Activated naive CD4-positive, alpha-beta T cell treated with anti-CD3 and anti-CD28 coated beads, Interleukin-2, amount 10 ng/mL, durations not matched to agents 7 days and 5 days (primary cell): ENCODE measurements around the gene CHRNE.
A peak's percentile ranks its signal among the peaks of the same experiment; 100 is the strongest.

Experiments
- CTCF ChIA-PET: fragments of 350-600 bp; sonication (Branson Sonifier 250); formaldehyde crosslinking; loops from one replicate; lab custom pipeline; 2021; ENCODE audit warnings: antibody characterized with exemption; lab: Charles Lee
- DNase-seq: peaks from one replicate; pipeline ENCODE4 v3.0.0-alpha.2; 2020
- H3K27ac Mint-ChIP-seq: one replicate; pipeline ENCODE4 v1.8.0; 2021; ENCODE audit warnings: mild to moderate bottlenecking, moderate library complexity, mixed read lengths
- H3K27me3 Mint-ChIP-seq: one replicate; pipeline ENCODE4 v1.8.0; 2021; ENCODE audit warnings: mild to moderate bottlenecking, mixed read lengths
- H3K36me3 Mint-ChIP-seq: one replicate; pipeline ENCODE4 v1.8.0; 2021; ENCODE audit warnings: mixed read lengths
- H3K4me1 Mint-ChIP-seq: one replicate; pipeline ENCODE4 v1.8.0; 2021; ENCODE audit warnings: mixed read lengths
- H3K4me3 Mint-ChIP-seq: one replicate; pipeline ENCODE4 v1.8.0; 2021; ENCODE audit warnings: mild to moderate bottlenecking, moderate library complexity, mixed read lengths
- H3K9me3 Mint-ChIP-seq: one replicate; pipeline ENCODE4 v1.8.0; 2021; ENCODE audit warnings: mixed read lengths

CHRNE gene

GRCh38 chr17:4945176-4945943 is 42.5 kb upstream of the CHRNE start:
- no peaks in the 10 kb centered on the region for H3K9me3 Mint-ChIP-seq
- no peaks in the 10 kb centered on the region for H3K27me3 Mint-ChIP-seq
- CTCF ChIA-PET, result interaction anchor here (0.7 to 1.7 kb wide), 3 partner anchors 9 to 293 kb away, joined by 3 to 10 read pairs (median 4); partner anchors contain the start of gene SPAG7
- peaks cover 48% of the 10 kb centered on the region for H3K4me1 Mint-ChIP-seq
- peak overlapping the region; percentile 92 for H3K4me3 Mint-ChIP-seq
- DNase-seq, result peak; percentile 86
- H3K36me3 Mint-ChIP-seq, result peaks cover 67% of the 10 kb centered on the region
- H3K27ac Mint-ChIP-seq, result peak overlapping the region; percentile 98

GRCh38 chr17:4944554-4945175 is 41.8 kb upstream of the CHRNE start:
- peak overlapping the region; percentile 98 for H3K27ac Mint-ChIP-seq
- H3K9me3 Mint-ChIP-seq, result no peaks in the 10 kb centered on the region
- peaks cover 4% of the 10 kb centered on the region for H3K27me3 Mint-ChIP-seq
- H3K4me3 Mint-ChIP-seq, result peak overlapping the region; percentile 92
- peaks cover 46% of the 10 kb centered on the region for H3K4me1 Mint-ChIP-seq
- CTCF ChIA-PET, result interaction anchor here (0.8 kb wide), 1 partner anchor 57 kb away, joined by 3 read pairs; no protein-coding TSS in a partner anchor
- H3K36me3 Mint-ChIP-seq, result peaks cover 70% of the 10 kb centered on the region
- peak; percentile 53 for DNase-seq

GRCh38 chr17:4944163-4944553 is 41.3 kb upstream of the CHRNE start:
- no peaks in the 10 kb centered on the region for H3K9me3 Mint-ChIP-seq
- peaks cover 71% of the 10 kb centered on the region for H3K36me3 Mint-ChIP-seq
- H3K27me3 Mint-ChIP-seq, result peaks cover 4% of the 10 kb centered on the region
- peaks cover 47% of the 10 kb centered on the region for H3K4me1 Mint-ChIP-seq
- CTCF ChIA-PET, result interaction anchor here (0.8 kb wide), 1 partner anchor 56 kb away, joined by 3 read pairs; no protein-coding TSS in a partner anchor
- DNase-seq, result peak; percentile 79
- H3K4me3 Mint-ChIP-seq, result peak overlapping the region; percentile 92
- peak overlapping the region; percentile 98 for H3K27ac Mint-ChIP-seq

GRCh38 chr17:4942760-4943508 is 40.0 kb upstream of the CHRNE start:
- peaks cover 4% of the 10 kb centered on the region for H3K27me3 Mint-ChIP-seq
- CTCF ChIA-PET, result interaction anchor here (1.0 kb wide), 1 partner anchor 30 kb away, joined by 4 read pairs; no protein-coding TSS in a partner anchor
- peaks cover 80% of the 10 kb centered on the region for H3K36me3 Mint-ChIP-seq
- peak overlapping the region; percentile 98 for H3K27ac Mint-ChIP-seq
- H3K9me3 Mint-ChIP-seq, result no peaks in the 10 kb centered on the region
- DNase-seq, result no peak
- H3K4me1 Mint-ChIP-seq, result peaks cover 59% of the 10 kb centered on the region
- peak overlapping the region; percentile 92 for H3K4me3 Mint-ChIP-seq

- no peaks in the 10 kb centered on the region for H3K9me3 Mint-ChIP-seq
- H3K4me3 Mint-ChIP-seq, result peak overlapping the region; percentile 92
- peaks cover 4% of the 10 kb centered on the region for H3K27me3 Mint-ChIP-seq
- H3K27ac Mint-ChIP-seq, result peak overlapping the region; percentile 98
- CTCF ChIA-PET, result no interaction called here
- DNase-seq, result no peak
- H3K36me3 Mint-ChIP-seq, result peaks cover 82% of the 10 kb centered on the region
- peaks cover 67% of the 10 kb centered on the region for H3K4me1 Mint-ChIP-seq
Measured at GRCh38 chr17:4941319-4941610, 38.4 kb upstream of the CHRNE start.

- peak; percentile 71 for DNase-seq
- Mint-ChIP-seq H3K4me3 (peak overlapping the region; percentile 92), H3K27ac (peak overlapping the region; percentile 98), H3K4me1 (peaks cover 68% of the 10 kb centered on the region), H3K9me3 (no peaks in the 10 kb centered on the region), H3K36me3 (peaks cover 80% of the 10 kb centered on the region), H3K27me3 (peaks cover 4% of the 10 kb centered on the region)
- CTCF ChIA-PET, result interaction anchor here (0.6 to 2.6 kb wide), 4 partner anchors 25 to 40 kb away, joined by 3 to 15 read pairs (median 6); partner anchors contain the start of gene SPAG7
Measured at GRCh38 chr17:4940555-4941318, 37.8 kb upstream of the CHRNE start.

GRCh38 chr17:4939796-4940554 is 37.1 kb upstream of the CHRNE start, which contains the start of the genes RNF167 and SLC25A11:
RNF167 (plus strand) TSS chr17:4940268; CDS start chr17:4940910, 642 bp downstream.
SLC25A11 (minus strand) TSS chr17:4940046; CDS start chr17:4939910, 136 bp downstream.
- peaks cover 4% of the 10 kb centered on the region for H3K27me3 Mint-ChIP-seq
- H3K36me3 Mint-ChIP-seq, result peaks cover 73% of the 10 kb centered on the region
- H3K9me3 Mint-ChIP-seq, result no peaks in the 10 kb centered on the region
- peak within 1 kb of the TSS; percentile 98 for H3K27ac Mint-ChIP-seq
- peaks cover 60% of the 10 kb centered on the region for H3K4me1 Mint-ChIP-seq
- CTCF ChIA-PET, result interaction anchor here (1.0 to 2.6 kb wide), 4 partner anchors 26 to 47 kb away, joined by 3 to 15 read pairs (median 6); partner anchors contain the start of genes CAMTA2 and SPAG7
- peak within 1 kb of the TSS; percentile 92 for H3K4me3 Mint-ChIP-seq
- DNase-seq, result peak; percentile 98

- H3K4me1 Mint-ChIP-seq, result peaks cover 58% of the 10 kb centered on the region
- H3K36me3 Mint-ChIP-seq, result peaks cover 68% of the 10 kb centered on the region
- CTCF ChIA-PET, result interaction anchor here (1.0 to 2.6 kb wide), 4 partner anchors 26 to 48 kb away, joined by 3 to 15 read pairs (median 6); partner anchors contain the start of genes CAMTA2 and SPAG7
- peak overlapping the region; percentile 98 for H3K27ac Mint-ChIP-seq
- H3K9me3 Mint-ChIP-seq, result no peaks in the 10 kb centered on the region
- peaks cover 5% of the 10 kb centered on the region for H3K27me3 Mint-ChIP-seq
- H3K4me3 Mint-ChIP-seq, result peak overlapping the region; percentile 92
- DNase-seq, result no peak
Measured at GRCh38 chr17:4939546-4939795, 36.6 kb upstream of the CHRNE start.

GRCh38 chr17:4938688-4939545 is 36.0 kb upstream of the CHRNE start:
- Mint-ChIP-seq H3K4me1 (peaks cover 58% of the 10 kb centered on the region), H3K4me3 (peak overlapping the region; percentile 92), H3K9me3 (no peaks in the 10 kb centered on the region), H3K36me3 (peaks cover 64% of the 10 kb centered on the region), H3K27me3 (peaks cover 10% of the 10 kb centered on the region), H3K27ac (peak overlapping the region; percentile 98)
- DNase-seq, result no peak
- CTCF ChIA-PET, result interaction anchor here (1.0 to 2.6 kb wide), 3 partner anchors 29 to 48 kb away, joined by 3 to 15 read pairs (median 9); partner anchors contain the start of genes CAMTA2 and SPAG7

GRCh38 chr17:4938069-4938491 is 35.2 kb upstream of the CHRNE start:
- H3K4me1 Mint-ChIP-seq, result peaks cover 57% of the 10 kb centered on the region
- peaks cover 63% of the 10 kb centered on the region for H3K36me3 Mint-ChIP-seq
- H3K27me3 Mint-ChIP-seq, result peaks cover 12% of the 10 kb centered on the region
- H3K4me3 Mint-ChIP-seq, result peak overlapping the region; percentile 92
- H3K9me3 Mint-ChIP-seq, result no peaks in the 10 kb centered on the region
- CTCF ChIA-PET, result interaction anchor here (2.6 kb wide), 2 partner anchors 29 kb away, joined by 9 to 15 read pairs; partner anchors contain the start of gene SPAG7
- peak overlapping the region; percentile 79 for H3K27ac Mint-ChIP-seq
- DNase-seq, result no peak

- H3K9me3 Mint-ChIP-seq, result no peaks in the 10 kb centered on the region
- peaks cover 57% of the 10 kb centered on the region for H3K36me3 Mint-ChIP-seq
- peaks cover 51% of the 10 kb centered on the region for H3K4me1 Mint-ChIP-seq
- CTCF ChIA-PET, result no interaction called here
- H3K27me3 Mint-ChIP-seq, result peaks cover 12% of the 10 kb centered on the region
- no peak for DNase-seq
- H3K27ac Mint-ChIP-seq, result no peak overlapping the region
- no peak overlapping the region for H3K4me3 Mint-ChIP-seq
Measured at GRCh38 chr17:4937553-4937952, 34.7 kb upstream of the CHRNE start.

GRCh38 chr17:4936436-4936835 is 33.5 kb upstream of the CHRNE start:
- CTCF ChIA-PET, result interaction anchor here (1.0 to 1.3 kb wide), 2 partner anchors 28 to 33 kb away, joined by 4 to 5 read pairs; partner anchors contain the start of gene CHRNE
- peak overlapping the region; percentile 21 for H3K27ac Mint-ChIP-seq
- DNase-seq, result no peak
- H3K36me3 Mint-ChIP-seq, result peaks cover 47% of the 10 kb centered on the region
- no peaks in the 10 kb centered on the region for H3K9me3 Mint-ChIP-seq
- H3K27me3 Mint-ChIP-seq, result peaks cover 12% of the 10 kb centered on the region
- no peak overlapping the region for H3K4me3 Mint-ChIP-seq
- H3K4me1 Mint-ChIP-seq, result peaks cover 41% of the 10 kb centered on the region
